Measurements from ENCODE around the gene KIF6.
"Not testable (repeated sequence)": the region's sequence is repeated elsewhere in the genome, so short reads cannot be mapped to it uniquely, and the experiment has no call there.

KIF6 gene

DNA sequence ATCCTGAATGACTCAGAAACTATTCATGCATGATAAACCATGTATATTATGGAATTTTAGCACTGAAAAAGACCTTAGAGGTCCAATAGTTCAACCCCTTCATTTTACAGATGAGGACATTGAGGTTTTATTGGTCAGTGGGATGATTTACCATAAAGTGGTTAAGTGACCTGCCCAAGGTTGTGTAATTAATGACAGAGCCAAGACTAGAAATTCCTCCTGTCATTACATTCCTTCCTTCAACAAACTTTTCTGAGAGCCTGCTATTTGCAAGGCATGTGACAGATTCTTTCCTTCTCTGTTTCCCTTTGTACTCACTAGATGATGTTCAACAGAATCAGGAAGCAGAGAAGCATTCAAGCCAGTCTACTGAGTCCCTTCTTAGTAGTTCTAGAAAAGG, 232.0 kb downstream of the KIF6 start:
- DNase-seq = no peak

DNA sequence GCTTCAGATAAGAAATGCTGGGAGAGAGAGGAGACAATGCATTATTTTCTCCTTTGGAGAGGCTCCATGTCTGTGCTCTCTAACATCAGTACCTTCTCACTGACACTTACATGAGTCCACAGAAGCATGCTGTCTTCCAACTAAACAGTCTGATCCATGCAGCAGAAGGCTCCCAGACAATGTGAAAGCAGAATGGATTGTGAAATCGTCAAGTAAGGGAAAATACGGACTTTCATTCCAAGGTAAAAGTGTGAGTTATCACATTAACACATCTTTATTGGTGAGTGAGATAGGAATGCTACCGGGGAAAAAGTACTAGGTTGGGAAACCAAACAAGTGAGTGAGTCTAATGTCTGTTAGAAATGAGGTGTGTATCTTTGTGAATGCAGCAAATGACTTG, 235.1 kb downstream of the KIF6 start:
- DNase-seq = no peak

DNA sequence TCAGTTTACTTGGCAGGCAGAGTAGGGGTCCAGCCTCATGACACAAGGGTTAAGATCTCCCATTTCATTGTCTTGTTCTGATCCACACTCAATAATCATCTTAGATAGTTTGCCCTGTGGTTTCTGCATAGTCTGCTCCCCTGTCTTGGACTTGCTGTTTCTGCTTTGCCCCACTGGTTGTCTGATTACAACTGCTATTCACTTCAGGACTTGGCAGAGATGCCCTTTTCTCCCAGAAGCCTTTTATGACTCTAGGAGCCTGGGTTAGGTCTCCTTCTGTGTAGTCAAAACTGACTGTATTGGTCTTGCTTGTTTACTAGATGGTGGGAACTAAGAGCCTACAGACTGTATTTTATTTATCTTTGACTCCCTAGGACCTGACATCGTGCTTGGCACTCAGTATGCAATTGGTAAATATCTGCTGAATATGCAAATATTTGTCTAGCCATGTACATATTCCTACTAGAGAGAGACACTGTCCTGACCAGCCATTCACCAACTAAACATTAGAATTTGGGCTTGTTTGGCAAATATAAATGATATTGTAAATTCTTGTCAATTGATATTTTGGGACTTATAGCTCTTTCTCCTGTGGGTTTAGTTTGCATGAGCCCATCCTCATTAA, 236.8 kb downstream of the KIF6 start:
- no peak for DNase-seq

DNA sequence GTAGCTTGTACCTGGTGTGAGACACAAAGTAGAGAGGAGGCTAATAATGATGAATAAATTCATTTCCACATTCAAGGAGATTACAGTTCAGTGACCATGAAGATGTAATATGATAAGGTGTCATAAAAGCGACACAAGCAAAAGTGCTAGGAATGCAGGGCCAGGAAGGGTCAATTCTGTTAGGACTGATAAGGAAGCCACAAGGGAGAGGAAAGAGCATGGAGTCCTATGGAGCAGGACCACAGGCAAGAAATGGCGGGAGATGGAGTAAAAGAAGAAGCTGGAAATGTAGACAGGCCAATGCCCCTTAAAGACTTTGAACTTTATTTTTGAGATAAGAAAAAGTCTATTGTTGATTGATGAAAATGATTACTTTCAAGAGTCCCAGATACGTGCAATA, 240.9 kb downstream of the KIF6 start:
- no peak for DNase-seq

DNA sequence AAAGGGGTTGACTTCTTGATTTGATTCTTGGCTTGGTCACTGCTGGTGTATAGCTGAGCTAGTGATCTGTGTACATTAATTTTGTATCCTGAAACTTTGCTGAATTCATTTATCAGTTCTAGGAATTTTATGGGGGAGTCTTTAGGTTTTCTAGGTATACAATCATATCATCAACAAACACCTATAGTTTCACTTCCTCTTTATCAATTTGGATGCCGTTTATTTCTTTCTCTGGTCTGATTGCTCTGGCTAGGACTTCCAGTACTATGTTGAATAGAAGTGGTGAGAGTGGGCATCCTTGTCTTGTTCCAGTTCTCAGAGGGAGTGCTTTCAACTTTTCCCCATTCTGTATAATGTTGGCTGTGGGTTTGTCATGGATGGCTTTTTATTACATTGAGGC, 245.4 kb downstream of the KIF6 start:
- DNase-seq = not testable (repeated sequence)

DNA sequence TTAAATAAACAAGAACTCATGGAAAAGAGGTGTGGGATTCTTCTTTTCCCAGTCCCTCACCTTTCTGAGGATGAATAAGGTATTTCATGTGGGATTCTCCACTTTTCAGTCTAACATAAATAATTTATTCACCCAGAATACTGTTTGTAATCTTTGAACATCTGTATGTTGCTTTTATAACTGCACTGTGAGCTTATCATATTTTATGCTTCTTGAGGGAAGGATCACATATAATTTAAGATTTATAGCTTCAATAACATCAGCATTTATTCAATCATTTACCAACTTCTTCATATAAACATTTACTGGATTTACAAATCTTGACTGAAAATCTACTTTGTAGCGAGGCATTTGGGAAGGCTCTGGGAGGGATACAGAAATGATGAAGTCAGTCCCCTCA, 248.5 kb downstream of the KIF6 start:
- no peak for DNase-seq

DNA sequence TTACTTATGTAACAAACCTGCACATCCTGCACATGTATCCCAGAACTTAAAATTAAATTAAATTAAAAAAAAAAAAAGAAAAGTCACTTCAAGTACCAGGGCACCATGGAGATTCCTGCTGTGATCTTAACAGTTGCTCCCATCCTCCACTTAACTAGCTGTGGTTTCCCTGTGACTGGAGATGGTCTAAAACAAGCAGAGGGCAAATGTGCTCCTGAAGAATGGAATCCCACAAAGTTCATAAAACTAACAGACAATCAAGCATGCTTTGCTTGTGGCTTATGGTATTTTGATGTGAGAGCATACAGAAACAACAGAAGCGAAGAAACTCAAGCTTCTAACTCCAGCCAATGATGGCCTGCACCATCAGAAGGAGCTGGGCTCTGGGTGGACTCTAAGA, 249.1 kb downstream of the KIF6 start:
- DNase-seq = no peak

DNA sequence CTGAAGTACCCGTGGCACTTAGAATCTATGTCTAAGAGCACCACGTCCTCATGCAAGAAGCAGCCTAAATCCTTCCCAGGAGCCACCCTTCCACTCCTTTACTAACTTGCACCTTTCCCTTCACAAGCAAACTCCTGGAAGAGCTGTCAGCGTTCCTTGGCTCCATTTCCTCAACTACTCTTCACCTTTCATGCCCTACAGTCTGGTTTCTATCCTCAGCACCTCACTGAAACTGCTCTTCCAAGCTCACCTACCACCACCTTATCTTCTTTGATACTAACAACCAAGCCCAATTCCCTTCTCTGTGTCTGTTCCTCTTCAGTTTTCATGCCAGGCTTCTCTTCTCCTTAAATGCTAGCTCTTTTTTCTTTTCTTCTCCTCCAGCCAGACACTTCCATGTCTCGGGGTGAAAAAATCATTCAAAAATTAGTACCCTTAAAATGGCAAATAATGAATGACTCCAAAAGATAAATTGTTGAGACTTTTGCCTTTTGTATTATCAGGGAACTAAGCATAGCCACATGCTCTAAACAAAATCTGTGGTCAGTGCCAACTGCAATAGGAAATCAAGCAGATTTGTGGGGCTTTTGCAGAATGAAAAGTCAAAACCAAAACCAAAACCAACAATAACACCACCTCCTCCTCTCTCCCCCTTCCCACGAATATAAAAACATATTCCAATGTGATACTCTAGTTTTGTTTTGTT, 253.1 kb downstream of the KIF6 start:
- no peak for DNase-seq

DNA sequence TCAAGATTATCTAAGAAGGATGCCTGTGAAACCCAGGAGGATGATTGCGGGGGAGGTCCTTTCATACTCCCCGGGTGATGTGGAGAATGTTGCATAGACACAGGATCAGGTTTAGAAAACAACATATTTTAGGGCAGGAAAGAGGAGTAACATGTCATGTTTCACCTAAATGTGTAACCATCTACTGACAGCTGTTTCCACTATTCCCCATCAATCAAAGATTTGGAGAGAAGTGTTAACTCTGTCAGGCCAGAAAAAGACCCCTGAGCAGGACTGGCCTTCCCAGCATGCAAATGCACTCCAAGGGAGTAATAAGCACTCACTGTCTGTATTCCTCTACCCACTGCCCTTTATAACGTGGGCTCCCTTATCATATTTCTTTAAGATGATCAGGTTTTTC, 254.7 kb downstream of the KIF6 start:
- no peak for DNase-seq

DNA sequence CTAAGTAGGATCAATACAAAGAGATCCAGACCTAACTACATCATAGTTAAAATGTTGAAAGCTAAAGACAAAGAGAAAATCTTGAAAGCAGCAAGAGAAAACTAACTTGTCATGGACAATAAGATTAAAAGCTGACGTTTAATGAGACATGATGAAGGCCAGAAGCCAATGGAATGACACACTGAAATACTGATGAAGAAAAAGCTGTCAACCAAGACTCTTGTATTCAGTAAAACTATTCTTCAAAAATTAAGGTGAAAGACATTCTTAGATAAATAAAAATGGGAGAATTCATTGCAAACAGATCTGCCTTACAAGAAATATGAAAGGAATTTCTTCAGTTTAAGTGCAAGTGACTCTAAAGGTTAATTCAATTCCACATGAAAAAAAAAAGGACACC, 256.8 kb downstream of the KIF6 start:
- no peak for DNase-seq

DNA sequence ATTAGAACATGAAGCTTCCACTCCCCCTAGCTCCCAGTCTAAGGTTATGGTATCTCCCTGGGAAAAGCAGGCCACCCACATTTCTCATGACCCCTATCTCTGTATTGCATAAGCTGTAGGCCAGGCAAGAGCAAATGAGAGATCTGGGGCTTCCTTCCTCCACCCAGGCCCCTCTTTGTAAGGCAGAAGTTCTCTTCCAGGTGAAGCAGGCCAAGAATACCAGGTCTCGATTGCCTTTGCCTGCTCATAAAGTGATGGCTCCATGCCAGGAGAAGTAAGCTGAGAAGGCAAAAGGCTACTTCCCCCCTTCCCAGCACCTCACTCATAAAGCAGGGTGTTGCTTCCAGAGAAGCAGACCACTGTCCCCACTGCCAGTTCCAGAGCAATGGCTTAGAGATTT, 258.6 kb downstream of the KIF6 start:
- no peak for DNase-seq

DNA sequence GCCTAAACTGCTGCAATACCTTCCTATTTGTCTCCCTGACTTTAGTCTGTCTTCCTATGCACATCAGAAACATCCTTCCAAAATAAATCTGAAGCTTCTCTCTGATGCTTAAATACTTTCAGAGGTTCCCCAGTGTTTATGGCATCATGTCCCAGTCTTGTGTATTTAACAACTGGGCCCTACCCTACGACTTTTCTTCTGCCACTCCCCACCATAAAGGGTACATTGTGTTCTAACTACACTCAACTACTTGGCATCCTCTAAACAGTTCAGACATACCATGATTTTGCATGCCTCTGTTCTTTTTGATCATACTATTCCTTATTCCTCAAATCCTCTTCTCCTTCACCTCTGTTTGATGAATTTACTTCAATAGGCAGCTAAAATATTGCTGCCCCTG, 259.7 kb downstream of the KIF6 start:
- DNase-seq = no peak

DNA sequence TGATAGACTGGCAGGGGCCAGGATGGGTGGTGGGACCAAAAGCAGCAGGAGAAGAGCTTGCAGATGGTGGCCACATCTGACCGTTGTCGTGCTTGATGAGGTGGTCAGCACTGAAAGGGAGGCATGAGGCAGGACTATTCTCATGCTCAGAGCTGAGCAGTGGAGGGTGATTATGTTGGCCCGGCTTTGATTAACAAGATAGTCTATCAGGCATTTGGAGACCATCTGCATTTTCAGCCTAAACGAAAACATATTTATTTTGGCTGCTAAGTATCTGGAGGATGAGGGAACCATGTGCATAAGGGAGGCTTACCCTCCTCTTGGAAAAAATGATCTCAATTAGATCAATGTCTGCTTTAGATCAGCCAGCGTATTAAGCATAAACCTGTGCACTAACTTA, 261.1 kb downstream of the KIF6 start:
- no peak for DNase-seq

DNA sequence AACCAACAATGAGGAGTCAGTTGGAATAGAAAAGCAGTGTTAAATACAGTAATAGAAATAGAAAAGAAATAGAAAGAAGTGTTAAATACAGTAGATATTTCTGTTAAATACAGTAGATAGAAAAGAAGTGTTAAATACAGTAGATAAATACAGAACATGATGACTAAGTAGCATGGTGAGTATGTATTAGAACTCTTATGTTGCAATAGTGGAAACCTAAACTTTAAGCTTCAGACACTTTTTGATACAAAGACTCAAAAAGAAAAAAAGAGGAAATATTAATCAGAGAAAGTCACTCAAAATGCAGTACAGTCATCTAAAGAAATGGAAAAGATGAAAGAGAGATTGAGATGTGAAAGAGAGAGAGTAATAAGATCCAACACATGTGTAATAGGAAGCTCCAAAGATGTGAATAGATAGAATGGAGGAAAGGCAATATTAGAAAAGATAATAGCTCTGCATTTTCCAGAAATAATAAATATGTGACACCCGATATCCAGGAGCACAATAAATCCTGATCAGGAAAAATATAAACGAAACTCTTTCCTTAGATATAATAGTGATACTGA, 271.2 kb downstream of the KIF6 start:
- no peak for DNase-seq

DNA sequence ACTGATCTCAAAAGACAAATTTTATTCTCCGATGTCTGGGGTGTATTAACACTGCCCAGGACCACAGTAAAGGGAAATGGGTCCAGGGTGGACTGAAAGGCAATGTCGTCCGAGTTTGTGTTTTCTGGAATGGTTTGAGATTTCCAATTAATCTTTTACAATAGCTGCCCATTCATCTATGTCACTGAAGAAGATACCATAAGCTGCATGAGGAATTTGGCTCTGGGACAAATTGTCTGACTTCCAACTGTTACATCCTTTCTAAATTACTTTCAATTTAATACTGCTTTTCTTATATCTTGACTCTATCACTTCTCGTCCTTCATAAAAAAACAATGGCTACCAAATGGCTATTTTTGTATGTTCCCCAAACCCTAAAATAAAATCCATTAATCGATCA, 272.0 kb downstream of the KIF6 start:
- DNase-seq = no peak

DNA sequence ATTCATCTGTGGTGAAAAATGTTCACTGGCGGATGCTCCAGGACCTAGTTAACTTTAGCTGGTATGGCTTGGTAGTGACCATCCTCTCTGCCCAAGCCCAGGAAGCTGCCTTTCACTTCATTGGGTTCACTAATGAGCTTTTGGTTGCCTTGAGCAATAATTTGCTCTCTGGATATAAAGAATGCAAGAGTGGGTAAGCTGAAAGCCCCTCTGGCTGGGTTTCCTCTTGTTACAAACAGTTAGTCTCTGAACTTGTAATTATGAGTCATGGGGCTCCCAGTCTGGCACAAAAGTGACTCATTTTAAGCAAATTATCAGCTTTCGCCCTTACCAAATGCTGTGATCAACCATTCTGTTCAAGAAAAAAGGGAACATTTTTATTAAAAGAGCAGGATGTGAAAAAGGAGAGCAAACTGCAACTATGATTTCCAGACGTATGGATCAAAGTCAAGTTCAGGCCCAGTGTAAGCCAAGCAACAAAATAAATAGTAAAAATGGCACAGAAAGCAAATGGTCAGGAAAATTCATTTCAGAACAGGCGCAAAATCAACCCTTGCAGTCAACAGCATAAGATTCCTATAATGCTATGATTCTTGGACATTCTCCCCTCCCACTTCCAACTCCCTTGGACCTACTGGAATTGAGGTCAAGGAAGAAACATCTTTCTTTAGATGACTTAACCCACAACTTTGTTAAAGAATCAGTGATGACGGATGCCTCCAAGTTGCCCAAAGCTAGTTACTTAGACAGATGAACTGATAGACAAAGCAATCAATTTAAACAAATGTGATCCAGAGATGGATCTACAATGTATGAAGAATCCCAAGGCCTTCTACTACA, 272.7 kb downstream of the KIF6 start:
- no peak for DNase-seq

DNA sequence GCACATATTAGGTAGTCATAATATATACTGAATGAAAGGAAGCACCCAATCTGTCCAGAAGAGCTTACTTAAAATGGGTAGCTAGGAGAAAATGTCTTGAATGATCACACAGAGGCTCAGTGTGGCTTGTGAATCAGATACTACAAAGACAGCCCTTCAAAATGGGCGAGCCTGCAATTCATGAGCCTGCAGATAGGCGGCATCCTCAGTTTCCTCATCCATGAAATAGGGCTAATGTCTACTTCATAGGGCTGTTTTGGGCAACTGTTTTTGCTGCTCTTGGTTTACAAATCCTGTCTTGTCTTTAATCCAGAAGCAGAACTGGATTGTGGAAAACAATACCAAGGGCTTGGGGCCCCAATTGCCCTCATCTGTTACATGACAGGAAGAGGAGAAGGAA, 273.4 kb downstream of the KIF6 start:
- no peak for DNase-seq

DNA sequence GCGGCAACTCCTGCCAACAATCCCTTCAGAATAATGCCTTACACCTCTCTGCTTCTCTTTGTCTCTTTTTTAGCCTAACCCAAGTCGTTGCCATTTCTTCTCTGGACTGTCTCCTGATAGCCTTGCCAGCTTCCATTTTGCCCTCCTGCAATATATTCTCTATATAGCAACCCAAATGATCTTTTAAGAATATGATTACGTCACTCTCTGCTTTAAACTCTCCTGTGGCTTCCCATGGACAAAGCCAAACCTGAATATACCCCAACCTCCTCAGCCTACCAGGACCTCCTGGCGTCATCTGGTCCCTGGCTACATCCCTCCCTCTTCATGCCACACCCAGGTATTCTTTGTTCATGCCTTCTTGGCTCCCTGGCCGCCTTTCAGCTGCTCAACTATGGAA, 276.2 kb downstream of the KIF6 start:
- no peak for DNase-seq

DNA sequence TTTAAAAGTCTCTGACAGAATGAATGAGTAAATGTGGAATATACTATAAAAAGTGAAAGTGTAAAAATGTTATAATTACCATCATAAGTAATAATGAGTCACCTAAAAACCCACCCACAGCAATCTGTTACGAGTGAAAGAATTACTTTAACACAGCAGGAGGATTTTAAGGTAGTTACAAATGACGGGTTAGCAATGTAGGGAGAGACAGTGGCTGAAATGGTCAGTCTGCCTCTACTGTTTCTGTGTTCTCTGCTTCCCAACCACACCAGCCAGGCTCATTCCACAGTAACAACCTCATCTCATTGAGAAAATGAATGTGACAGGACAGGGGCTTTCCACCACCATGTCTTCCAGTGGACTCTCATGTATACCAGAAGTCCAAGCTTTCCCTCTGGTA, 278.3 kb downstream of the KIF6 start:
- DNase-seq = no peak

DNA sequence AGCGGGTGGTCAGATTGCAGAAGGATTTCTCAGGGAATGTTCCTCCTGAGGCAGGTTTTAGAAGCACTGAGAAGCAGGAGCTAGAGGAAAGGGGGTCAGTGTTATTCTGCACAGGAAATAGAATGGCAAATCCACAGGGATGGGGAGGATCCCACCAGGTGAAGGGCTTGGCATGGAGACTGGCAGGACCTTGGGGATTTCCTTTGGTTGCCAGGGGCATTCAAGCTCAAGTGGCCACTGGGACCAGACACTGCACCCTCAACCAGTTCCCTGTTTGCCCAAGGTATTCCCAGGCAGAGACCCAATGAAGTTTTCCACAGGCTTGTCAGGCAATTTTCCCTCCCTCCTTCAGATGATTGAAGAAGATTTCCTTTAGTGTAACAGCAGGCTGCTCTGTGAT, 279.5 kb downstream of the KIF6 start:
- DNase-seq = no peak

DNA sequence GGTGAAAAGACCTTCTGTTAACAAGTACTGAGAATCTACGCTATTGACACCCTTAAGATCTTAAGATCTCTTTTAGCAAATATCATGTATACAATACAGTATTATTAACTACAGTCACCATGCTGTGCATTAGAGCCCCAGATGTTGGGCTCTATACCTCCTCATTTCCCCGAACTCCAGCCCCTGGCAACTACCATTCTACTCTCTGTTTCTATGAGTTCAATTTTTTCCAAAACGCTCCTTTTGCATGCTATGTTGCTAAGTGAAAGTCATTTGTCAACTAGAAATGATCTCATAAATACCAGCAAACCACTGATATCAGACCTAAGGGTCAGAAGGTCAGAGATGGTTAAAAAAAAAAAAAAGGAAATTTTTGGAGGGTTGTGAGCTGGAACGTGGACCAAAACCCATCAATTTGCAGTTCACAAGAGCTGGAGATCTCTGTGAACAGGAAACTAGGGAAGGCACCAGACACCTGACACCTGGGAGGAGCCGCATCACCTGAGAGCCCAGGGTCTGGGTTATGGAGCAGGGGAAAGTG, 280.7 kb downstream of the KIF6 start:
- no peak for DNase-seq

DNA sequence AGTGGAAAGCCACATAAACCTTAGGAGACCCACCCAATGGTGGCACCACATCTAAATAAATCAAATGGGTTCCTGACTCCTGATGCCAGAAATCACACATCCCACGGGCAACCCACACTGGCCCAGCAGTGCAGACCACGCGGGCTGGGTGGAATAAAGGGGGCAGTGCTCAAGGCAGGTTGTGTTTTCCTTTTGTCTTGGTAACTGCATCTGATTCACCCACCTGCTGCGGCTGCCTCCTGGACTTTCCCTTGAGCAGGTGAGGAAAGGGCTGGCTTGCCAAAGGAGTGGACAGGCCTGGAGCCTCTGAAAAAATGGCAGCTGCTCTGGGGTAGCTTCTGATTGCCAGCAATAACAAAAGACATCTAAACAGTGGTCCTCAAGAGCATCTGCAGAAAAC, 283.2 kb downstream of the KIF6 start:
- no peak for DNase-seq

DNA sequence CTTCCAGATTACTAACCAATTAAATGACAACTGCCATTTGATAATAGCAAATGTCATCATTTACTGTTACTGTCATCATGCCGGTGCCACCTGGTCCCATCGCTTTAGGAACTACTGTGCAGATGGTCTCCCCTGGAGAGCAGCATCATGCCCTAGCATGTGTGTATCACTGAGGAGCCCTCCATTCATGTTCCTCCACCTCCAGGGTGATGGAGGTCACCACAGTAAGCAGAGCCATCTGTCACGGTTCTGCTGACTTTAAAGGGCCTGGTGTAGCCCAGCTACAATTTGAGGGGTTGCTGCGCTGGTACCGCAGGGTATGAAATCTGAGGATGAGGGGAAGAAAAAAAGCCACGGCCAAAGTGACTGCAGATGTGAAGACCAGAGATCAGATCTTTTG, 283.9 kb downstream of the KIF6 start:
- no peak for DNase-seq

DNA sequence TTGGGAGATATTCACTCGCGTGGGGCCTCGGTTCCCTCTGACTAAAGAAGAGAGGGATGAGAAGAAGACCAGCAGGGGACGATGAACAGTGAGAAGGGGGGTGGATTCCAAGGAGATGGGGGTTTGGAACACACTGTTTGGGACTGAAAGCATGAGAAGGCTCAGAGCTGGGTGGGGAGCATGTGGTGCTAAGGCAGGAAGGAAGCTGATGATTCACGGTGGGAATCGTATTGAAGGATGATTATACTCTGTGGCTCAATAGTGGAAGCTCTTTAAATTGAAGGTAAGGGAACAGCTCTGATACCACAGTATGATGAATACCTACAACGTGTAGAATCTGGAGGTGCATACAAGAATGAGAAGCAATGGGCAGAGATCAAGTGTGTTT, 285.2 kb downstream of the KIF6 start:
- no peak for DNase-seq
